GM12891 (cell line): ENCODE data around the gene B4GALT5.

Source experiments
- PAX5 ChIP-seq: IDR thresholded peaks from 2 replicates; pipeline ENCODE4 v1.6.1; 2011; ENCODE audit warnings: low read length, moderate library complexity, mild to moderate bottlenecking; ENCODE audit not compliant: insufficient read depth, severe bottlenecking
- POLR2A ChIP-seq: IDR thresholded peaks from 2 replicates; pipeline ENCODE4 v1.6.1; 2011; ENCODE audit warnings: low read depth, low read length, control low read depth
- POLR2AphosphoS5 ChIP-seq: IDR thresholded peaks from 2 replicates; pipeline ENCODE4 v1.6.1; 2011; ENCODE audit warnings: low read depth, low read length, control low read depth
- POU2F2 ChIP-seq: IDR thresholded peaks from 2 replicates; pipeline ENCODE4 v1.6.1; 2011; ENCODE audit warnings: low read depth, mild to moderate bottlenecking, control low read depth, low read length, moderate library complexity
- SPI1 ChIP-seq: IDR thresholded peaks from 2 replicates; pipeline ENCODE4 v1.6.1; 2011; ENCODE audit warnings: low read depth, low read length, control low read depth
- TAF1 ChIP-seq: IDR thresholded peaks from 2 replicates; pipeline ENCODE4 v1.6.1; 2011; ENCODE audit warnings: low read depth, low read length, control low read depth

GRCh38 chr20:49729780-49730179, 16.1 kb upstream of the B4GALT5 start:
- TF ChIP-seq TAF1 (no peak), POLR2AphosphoS5 (no peak), POLR2A (no peak), SPI1 (no peak), POU2F2 (no peak), PAX5 (no peak)
